Sciatic nerve (tissue), 2 donors: Measurements from ENCODE around the gene SH2B3. TPM values are rescaled to one million over a fixed set of nuclear protein-coding genes. Genes with fewer than 3 reads are reported as not detected.
"Not testable (repeated sequence)": the region's sequence is repeated elsewhere in the genome, so short reads cannot be mapped to it uniquely, and the experiment has no call there.

Source experiments
- ATAC-seq: fragments of 200-7000 bp; cut with Tn5 transposase; one replicate; pipeline ENCODE4 v1.9.1; 2020; ENCODE audit warnings: mild to moderate bottlenecking, moderate library complexity
- DNase-seq: peaks from one replicate; pipeline ENCODE4 v3.0.0-alpha.2; 2020; ENCODE audit warnings: low spot score
- intact Hi-C: fragments of 100-400 bp; cut with DNase I; formaldehyde crosslinking; loops from one replicate; pipeline ENCODE4 v1.14.2; 2022
- total RNA-seq: library from RNA; stranded (reverse); fragmentation: NEBNext Ultra II Directional; extraction: Animal tissue kit (Norgen Biotek cat#: 25700); gene quantifications from one replicate; pipeline ENCODE4 v1.2.1, GENCODE V29; 2021
- donor health status: DM: no; HTN: no; CAD: no.
- donor health status: DM: no; HTN: no; CAD: no.

SH2B3 gene
- total RNA-seq, 1 donor from 2014 or later = 27.5 TPM

DNA sequence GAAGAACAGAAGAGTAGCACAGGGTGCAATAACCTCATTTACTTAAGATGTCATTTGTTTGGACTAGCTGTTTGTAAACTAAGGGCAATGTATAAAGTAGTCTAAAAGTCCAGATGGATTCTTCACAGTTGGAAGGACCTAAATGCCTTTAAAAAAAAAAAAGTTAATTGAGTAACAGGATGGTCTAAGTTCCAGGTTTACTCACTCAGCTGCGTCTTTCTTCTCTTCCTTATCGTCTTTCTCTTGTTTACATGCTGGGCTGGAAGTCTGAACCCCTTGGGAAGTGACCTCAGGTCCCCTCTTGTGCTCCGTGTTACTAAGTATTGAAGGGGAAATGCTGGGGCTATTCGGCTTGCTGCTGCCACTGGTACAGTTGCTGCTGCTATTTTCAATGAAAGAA lies 82.5 kb downstream of the SH2B3 start:
- no peak for DNase-seq
- peak; percentile 86 for ATAC-seq
- intact Hi-C loops = no loop called here

DNA sequence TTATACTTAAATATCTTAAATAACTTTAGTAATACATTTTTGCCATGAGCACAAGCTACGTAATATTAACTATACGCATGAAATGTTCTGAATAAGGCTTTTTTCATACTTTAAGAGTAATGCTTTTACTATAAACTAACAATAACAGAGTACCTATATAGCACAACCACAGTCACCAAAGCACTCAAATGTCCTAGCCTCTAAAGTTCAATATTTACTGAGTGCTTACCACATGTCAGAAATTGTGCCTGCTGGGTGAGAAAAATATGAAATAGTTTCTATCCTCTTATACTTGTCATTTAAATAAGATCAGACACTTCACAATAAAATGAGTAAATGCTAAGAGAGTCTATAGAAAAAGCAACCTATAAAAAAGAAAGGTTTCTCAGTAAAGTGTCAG lies 83.1 kb downstream of the SH2B3 start:
- ATAC-seq (no peak), DNase-seq (no peak)
- intact Hi-C loops = no loop called here

DNA sequence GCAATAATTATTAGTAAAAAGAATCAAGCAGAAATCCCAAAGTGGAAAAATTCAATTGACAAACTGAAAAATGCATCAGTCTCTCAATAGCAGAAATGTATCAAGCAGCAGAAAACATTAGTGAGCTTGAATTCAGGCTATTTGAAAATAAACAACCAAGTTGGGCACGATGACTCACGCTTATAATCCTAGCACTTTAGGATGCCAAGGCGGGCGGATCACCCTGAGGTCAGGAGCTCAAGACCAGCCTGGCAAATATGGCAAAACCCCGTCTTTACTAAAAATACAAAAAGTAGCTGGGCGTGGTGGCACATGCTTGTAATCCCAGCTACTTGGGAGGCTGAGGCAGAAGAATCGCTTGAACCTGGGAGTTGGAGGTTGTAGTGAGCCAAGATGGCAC lies 87.3 kb downstream of the SH2B3 start:
- ATAC-seq, intact Hi-C loops, DNase-seq: not testable (repeated sequence)

DNA sequence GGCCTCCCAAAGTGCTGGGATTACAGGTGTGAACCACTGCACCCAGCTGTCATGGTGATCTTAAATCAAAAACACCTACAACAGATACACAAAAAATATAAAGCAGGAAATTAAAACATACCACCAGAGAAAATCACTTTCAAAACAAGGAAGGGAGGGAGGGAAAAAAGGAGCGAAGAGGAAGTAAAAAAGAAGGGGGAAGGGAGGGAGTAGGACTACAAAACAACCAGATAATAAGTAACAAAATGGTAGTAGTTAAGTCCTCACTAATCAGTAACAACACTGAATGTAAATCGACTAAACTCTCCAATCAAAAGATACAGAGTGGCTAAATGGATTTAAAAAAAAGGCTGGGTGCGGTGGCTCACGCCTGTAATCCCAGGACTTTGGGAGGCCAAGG lies 89.0 kb downstream of the SH2B3 start:
- DNase-seq (no peak), ATAC-seq (no peak)
- intact Hi-C loops = no loop called here

Other genes with a start within 250 kb of the SH2B3 start
- gene PHETA1, start 36.8 kb upstream of the SH2B3 start, total RNA-seq = 12.0 TPM
- 105 TPM for gene ATXN2, start 193.4 kb downstream of the SH2B3 start, total RNA-seq